HepG2 (cell line): ENCODE measurements around the gene PSG3. TPM values are rescaled to one million over a fixed set of nuclear protein-coding genes. Genes with fewer than 3 reads are reported as not detected.
"Not testable (repeated sequence)": the region's sequence is repeated elsewhere in the genome, so short reads cannot be mapped to it uniquely, and the experiment has no call there.

Source experiments
- ATAC-seq: fragments of 200-7000 bp; cut with Tn5 transposase; 3 replicates; pipeline ENCODE4 v1.9.1; 2020; ENCODE audit warnings: mild to moderate bottlenecking, moderate library complexity
- BruUV-seq: library from RNA; stranded (reverse); fragments of 400-500 nt; replicated peaks from 2 replicates; lab custom pipeline; 2021; lab: Mats Ljungman, UMichigan
- CTCF ChIA-PET: fragments of 300-600 bp; formaldehyde crosslinking; extraction: SDS; loops from one replicate; lab custom pipeline; 2021; ENCODE audit warnings: low total read pairs, inconsistent platforms, low intra/inter-chr PET ratio; lab: Yijun Ruan, JAX
- POLR2A ChIA-PET: fragments of 350-600 bp; sonication (Branson Sonifier 250); formaldehyde crosslinking; loops from one replicate; lab custom pipeline; 2020; ENCODE audit warnings: antibody characterized with exemption, inconsistent platforms; lab: Yijun Ruan, JAX
- DNase-seq: peaks from one replicate; pipeline ENCODE4 v3.0.0-alpha.2; 2015; ENCODE audit warnings: low spot score
- FAIRE-seq: peaks from 3 replicates; lab custom pipeline; 2011; peaks lifted over from hg19 to GRCh38; lab: Jason Lieb, UNC
- H2AFZ ChIP-seq: one replicate; pipeline ENCODE4 v1.6.1; 2011; ENCODE audit warnings: low read length, inconsistent platforms
- H3K27ac ChIP-seq: fragments of 300-600 bp; 3 replicates; pipeline ENCODE4 v1.8.0; 2011; ENCODE audit warnings: mixed run types, mild to moderate bottlenecking, mixed read lengths, low read length, inconsistent platforms; ENCODE audit not compliant: insufficient read depth; ENCODE audit errors: extremely low read length
- H3K27me3 ChIP-seq, 2 experiments: fragments of 200-600 bp in 1 of 2; 2 replicates in 1 of 2; 3 replicates in 1 of 2; pipeline versions ENCODE4 v1.6.0 to v1.8.0; 2011; ENCODE audit warnings: low read length in 2 of 2, mild to moderate bottlenecking in 2 of 2, moderate library complexity in 2 of 2, inconsistent platforms in 1 of 2; ENCODE audit not compliant: insufficient read depth in 2 of 2, control insufficient read depth in 1 of 2
- H3K36me3 ChIP-seq, 2 experiments: fragments of 200-600 bp in 1 of 2; replicated peaks in 1 of 2; 2 replicates in 1 of 2; 3 replicates in 1 of 2; pipeline versions ENCODE4 v1.5.1 to v1.8.0; 2011; ENCODE audit warnings: low read length in 2 of 2, inconsistent platforms in 1 of 2; ENCODE audit not compliant: insufficient read depth in 2 of 2, control insufficient read depth in 1 of 2
- H3K4me1 ChIP-seq: 2 replicates; pipeline ENCODE4 v1.5.1; 2012; ENCODE audit warnings: low read length, inconsistent platforms; ENCODE audit not compliant: insufficient read depth
- H3K4me2 ChIP-seq: 2 replicates; pipeline ENCODE4 v1.6.0; 2011; ENCODE audit warnings: low read depth, low read length, inconsistent platforms
- H3K4me3 ChIP-seq, 3 experiments: fragments of 200-600 bp in 1 of 3; sonication (generic), shearing (Covaris generic) in 1 of 3; replicated peaks in 1 of 3; 2 replicates each; pipeline ENCODE4 v1.5.1; 2011 to 2016; ENCODE audit warnings: low read length in 3 of 3, inconsistent platforms in 2 of 3, low read depth in 2 of 3, mild to moderate bottlenecking in 2 of 3, control low read depth in 1 of 3, mixed read lengths in 1 of 3; ENCODE audit not compliant: insufficient read depth in 1 of 3
- H3K79me2 ChIP-seq: one replicate; pipeline ENCODE4 v1.6.1; 2011; ENCODE audit warnings: low read length, inconsistent platforms; ENCODE audit not compliant: insufficient read depth
- H3K9ac ChIP-seq: 2 replicates; pipeline ENCODE4 v1.6.0; 2011; ENCODE audit warnings: mild to moderate bottlenecking, low read depth, low read length, inconsistent platforms; ENCODE audit not compliant: insufficient read depth
- H3K9me3 ChIP-seq: 2 replicates; pipeline ENCODE4 v1.5.1; 2012; ENCODE audit warnings: mild to moderate bottlenecking, low read length
- H4K20me1 ChIP-seq: 2 replicates; pipeline ENCODE4 v1.6.0; 2011; ENCODE audit warnings: inconsistent platforms, mild to moderate bottlenecking, low read length, moderate library complexity; ENCODE audit not compliant: insufficient read depth
- MAFF ChIP-seq: IDR thresholded peaks from 2 replicates; pipeline ENCODE4 v1.6.1; 2011; ENCODE audit warnings: low read depth, low read length, improper control_type of control experiment
- MAFK ChIP-seq, 2 experiments: IDR thresholded peaks in 1 of 2; conservative IDR thresholded peaks in 1 of 2; 2 replicates each; pipeline ENCODE4 v1.6.1; 2011; ENCODE audit warnings: improper control_type of control experiment in 2 of 2, low read length in 2 of 2
- WGBS: methylation state at CpG from one replicate; pipeline ENCODE4 v1.1.6; 2017; ENCODE audit warnings: low lambda C conversion rate; 5-methylcytosine and 5-hydroxymethylcytosine counted together
- in situ Hi-C: cut with HindIII; loops from 2 replicates; pipeline ENCODE4 v1.10.0; 2017; ENCODE audit warnings: low pct_unique_long_range_greater_than_20kb; ENCODE audit not compliant: extremely low pct_ligation_motif_present
- intact Hi-C: fragments of 100-400 bp; cut with micrococcal nuclease; formaldehyde crosslinking; loops from one replicate; pipeline ENCODE4 v1.10.0; 2022; ENCODE audit not compliant: unreplicated experiment
- polyA plus RNA-seq, 8 experiments: library from polyadenylated mRNA; depleted of rRNA in 3 of 8; stranded (reverse) in 7 of 8; unstranded in 1 of 8; fragments of >200 nt; fragmentation: Illumina TruSeq in 4 of 8; extraction: Trizol in 4 of 8; gene quantifications; 2 replicates each; pipeline versions ENCODE4 v1.2.1 to v1.2.3, GENCODE V29; 2011 to 2016; ENCODE audit warnings: low read depth in 4 of 8, missing spikeins in 1 of 8, mixed read lengths in 1 of 8; ENCODE audit not compliant: insufficient read depth in 1 of 8
- total RNA-seq, 5 experiments: library from RNA; depleted of rRNA; stranded (reverse); fragments of >200 nt; fragmentation: Illumina TruSeq; extraction: Trizol; gene quantifications; 2 replicates each; pipeline ENCODE4 v1.2.3, GENCODE V29; 2016; ENCODE audit warnings: low read depth in 1 of 5

PSG3 gene
- total and polyA plus RNA-seq, 2 of the 13 experiments (the other 11 are each of a cell fraction or from before 2014, with no cell fraction given): 0.07 TPM; not detected in 1

GRCh38 chr19:42674549-42674948 lies 65.7 kb downstream of the PSG3 start:
- H3K4me3 ChIP-seq, H3K79me2 ChIP-seq, H3K4me1 ChIP-seq, H3K9ac ChIP-seq, FAIRE-seq, DNase-seq, H3K27me3 ChIP-seq, H3K9me3 ChIP-seq, H2AFZ ChIP-seq, in situ Hi-C loops, H4K20me1 ChIP-seq, intact Hi-C loops, CTCF ChIA-PET, H3K36me3 ChIP-seq, BruUV-seq, ATAC-seq, H3K27ac ChIP-seq, H3K4me2 ChIP-seq, POLR2A ChIA-PET: not testable (repeated sequence)
- 11% methylated on average over 1 of the region's 1 CpG for WGBS
- TF ChIP-seq MAFK (conservative IDR thresholded peaks at IDR 0.05 in 1 of 2, IDR thresholded peaks at IDR 0.05 in 1 of 2; ENCODE audit: low read length in 2 of 2) (peak; percentile 70 to 90), MAFF (peak; percentile 85)

Other genes starting within 250 kb of the PSG3 start
- gene CEACAM1, start 212.0 kb downstream of the PSG3 start, total RNA-seq (2016; rRNA removed; fragmentation: Illumina TruSeq; extraction: Trizol): 9.6 and 13.5 TPM in 2 replicates
- gene CEACAM1, start 212.0 kb downstream of the PSG3 start, polyA plus RNA-seq (2011; rRNA removed): 272 and 332 TPM in 2 replicates
- gene CEACAM8, start 145.6 kb downstream of the PSG3 start, total RNA-seq (2016; rRNA removed; fragmentation: Illumina TruSeq; extraction: Trizol): not detected in 2 replicates
- gene CEACAM8, start 145.6 kb downstream of the PSG3 start, polyA plus RNA-seq (2011; rRNA removed): not detected in 2 replicates
- gene PSG8, start 25.2 kb upstream of the PSG3 start, total RNA-seq (2016; rRNA removed; fragmentation: Illumina TruSeq; extraction: Trizol): not detected in 2 replicates
- gene PSG8, start 25.2 kb upstream of the PSG3 start, polyA plus RNA-seq (2011; rRNA removed): not detected in 2 replicates
- gene PSG1, start 139.2 kb upstream of the PSG3 start, total RNA-seq (2016; rRNA removed; fragmentation: Illumina TruSeq; extraction: Trizol): not detected in 2 replicates
- gene PSG1, start 139.2 kb upstream of the PSG3 start, polyA plus RNA-seq (2011; rRNA removed): not detected in 2 replicates
- gene PSG6, start 177.4 kb upstream of the PSG3 start, total RNA-seq (2016; rRNA removed; fragmentation: Illumina TruSeq; extraction: Trizol): not detected in 2 replicates
- gene PSG6, start 177.4 kb upstream of the PSG3 start, polyA plus RNA-seq (2011; rRNA removed): not detected in 2 replicates
- gene PSG7, start 196.7 kb upstream of the PSG3 start, total RNA-seq (2016; rRNA removed; fragmentation: Illumina TruSeq; extraction: Trizol): not detected in 2 replicates
- gene PSG7, start 196.7 kb upstream of the PSG3 start, polyA plus RNA-seq (2011; rRNA removed): not detected in 2 replicates